Activated gamma-delta T cell treated with anti-CD3 and anti-CD28 coated beads, Interleukin-2, amount 50 U/mL, for 16 hours (primary cell): ENCODE measurements around the gene PROCA1.

ENCODE experiments used
- DNase-seq: peaks from one replicate; pipeline ENCODE4 v3.0.0-alpha.2; 2020; ENCODE audit warnings: low read depth

PROCA1 gene, protein sequence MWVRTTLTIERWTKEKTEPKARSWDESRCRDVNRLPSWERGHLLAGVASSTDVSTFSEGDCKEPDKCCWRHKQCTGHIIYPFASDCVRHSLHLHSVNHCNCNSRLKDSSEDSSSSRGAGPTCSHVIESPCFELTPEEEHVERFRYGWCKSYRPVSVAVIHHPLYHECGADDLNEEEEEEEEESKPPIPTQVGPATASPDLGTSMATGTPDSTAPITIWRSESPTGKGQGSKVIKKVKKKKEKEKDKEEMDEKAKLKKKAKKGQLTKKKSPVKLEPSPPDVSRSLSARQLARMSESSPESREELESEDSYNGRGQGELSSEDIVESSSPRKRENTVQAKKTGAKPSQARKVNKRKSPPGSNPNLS

DNA sequence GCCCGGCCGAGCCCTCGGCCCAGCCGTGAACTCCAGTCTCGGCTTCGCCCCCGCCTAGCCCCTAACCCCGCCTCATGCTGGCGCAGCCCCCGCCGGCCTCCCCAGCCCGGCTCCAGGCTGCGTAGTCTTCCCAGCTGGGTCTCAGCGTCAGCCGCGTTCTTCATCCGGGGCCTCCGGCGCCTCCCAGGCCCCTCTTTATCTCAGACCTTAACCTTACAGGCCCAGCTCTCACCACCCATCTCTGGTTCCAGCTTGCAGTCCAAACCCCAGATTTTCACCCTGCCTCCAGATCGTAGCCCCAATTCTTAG, at the start of gene PROCA1:
PROCA1 (minus strand) TSS at position 166 of the 309 bp plus-strand sequence. CDS start 228 bp downstream, outside the sequence.
- no peak for DNase-seq

DNA sequence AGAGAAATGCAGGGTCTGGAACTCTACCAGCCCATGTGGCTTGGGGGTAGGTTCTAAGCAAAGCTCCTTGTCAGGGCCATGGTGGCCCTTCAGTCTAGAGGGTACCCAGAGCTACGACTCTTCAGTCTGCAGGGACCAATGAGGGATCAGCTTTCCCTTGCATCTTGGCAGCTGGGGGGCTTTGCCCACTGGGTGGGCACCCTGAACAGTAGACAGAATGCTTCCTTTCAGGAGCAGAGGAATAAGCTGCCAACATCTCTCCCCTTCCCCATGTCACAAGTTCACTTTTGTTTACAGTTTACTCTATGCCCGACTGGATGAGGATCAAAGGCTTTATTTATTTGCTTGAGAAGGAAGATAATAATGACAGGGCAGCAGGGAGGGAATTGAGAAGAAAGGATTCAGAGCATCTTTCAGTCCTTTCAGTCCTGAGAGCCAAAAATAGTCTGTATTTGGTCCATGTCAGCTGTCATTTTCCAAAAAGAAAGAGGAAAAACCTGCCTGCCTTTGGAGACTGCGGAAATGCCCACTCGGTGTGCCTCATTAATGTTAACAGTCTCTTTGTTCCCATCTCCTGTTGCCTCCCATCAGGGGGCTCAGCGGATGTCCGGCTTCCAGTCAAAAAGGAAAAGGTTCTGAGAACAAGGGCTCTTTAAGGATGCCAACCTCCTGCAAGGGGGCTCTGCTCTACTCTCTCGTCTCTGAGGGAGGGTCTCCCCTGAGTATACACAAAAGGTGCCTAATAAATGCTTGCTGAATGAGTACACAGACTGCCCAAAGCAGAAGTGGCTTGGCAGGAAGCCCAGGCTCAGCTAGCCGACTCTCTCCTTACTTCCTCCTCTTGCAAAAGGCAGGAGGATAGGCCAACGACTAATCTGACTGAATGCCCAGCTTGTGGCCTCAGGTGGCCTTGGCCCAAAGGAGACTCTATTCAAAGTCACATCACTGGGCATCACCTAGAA, 49.2 kb upstream of the PROCA1 start:
- no peak for DNase-seq

DNA sequence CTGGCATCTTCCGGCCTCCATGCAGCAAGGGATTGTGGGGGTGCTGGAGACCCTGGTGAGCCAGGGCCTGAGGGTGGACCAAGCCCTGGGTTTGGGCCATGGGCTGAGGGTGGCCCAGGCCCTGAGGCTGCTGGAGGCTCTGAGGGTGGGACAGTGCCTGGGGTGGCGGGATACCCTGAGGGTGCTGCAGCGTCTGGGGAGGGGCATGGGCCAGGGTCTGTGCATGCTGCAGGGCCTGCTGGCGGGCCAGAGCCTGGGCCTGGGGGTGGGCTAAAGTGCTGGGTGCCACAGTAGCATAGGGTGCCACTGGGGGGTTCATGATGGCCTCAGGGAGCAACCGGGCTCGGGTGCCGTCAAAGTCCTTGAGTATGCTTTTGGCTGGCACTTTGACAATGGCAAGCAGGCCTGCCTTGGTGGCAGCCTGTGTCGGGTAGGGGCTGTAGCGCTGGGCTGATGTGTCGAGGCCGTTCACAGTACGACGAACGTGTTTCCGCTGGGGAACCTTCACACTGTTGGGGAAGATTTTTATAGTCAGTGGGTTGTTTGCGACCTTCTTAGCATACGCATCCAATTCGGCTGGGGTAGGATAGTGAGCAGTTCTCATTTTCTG, 47.7 kb upstream of the PROCA1 start:
- DNase-seq = no peak

DNA sequence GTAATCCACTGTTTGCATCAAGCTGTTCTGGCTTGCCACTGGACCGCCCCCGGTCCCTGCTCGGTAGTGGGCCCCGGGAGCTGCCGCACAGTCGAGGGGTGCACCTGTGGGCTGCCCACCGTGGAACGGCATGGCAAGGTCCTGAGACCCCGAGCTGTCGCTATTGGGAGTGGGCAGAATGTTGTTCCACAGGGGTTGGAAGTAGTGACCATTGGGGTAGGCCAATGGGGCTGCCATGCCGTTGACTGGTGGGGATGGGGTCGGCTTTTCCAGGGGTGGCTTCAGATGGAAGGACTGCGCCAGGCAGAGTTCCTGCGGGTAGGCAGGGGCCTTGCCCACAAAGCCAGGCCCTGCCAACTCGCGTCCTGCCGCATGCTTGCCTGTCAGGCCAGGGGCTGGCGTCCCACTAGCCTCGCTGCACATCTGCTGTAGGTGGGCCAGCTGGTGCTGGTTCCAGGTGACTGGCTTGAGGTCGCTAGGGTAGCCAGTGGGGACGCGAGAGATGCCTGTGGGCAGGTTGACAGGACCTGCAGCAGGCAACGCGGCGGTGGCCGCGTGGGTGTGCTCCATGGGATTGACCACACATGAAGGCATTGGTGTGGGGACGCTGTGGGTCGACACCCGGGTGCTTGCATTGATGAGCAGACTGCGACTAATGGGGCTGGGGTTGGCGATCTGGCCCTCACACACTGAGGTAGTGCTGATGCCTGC, 46.9 kb upstream of the PROCA1 start:
- no peak for DNase-seq

DNA sequence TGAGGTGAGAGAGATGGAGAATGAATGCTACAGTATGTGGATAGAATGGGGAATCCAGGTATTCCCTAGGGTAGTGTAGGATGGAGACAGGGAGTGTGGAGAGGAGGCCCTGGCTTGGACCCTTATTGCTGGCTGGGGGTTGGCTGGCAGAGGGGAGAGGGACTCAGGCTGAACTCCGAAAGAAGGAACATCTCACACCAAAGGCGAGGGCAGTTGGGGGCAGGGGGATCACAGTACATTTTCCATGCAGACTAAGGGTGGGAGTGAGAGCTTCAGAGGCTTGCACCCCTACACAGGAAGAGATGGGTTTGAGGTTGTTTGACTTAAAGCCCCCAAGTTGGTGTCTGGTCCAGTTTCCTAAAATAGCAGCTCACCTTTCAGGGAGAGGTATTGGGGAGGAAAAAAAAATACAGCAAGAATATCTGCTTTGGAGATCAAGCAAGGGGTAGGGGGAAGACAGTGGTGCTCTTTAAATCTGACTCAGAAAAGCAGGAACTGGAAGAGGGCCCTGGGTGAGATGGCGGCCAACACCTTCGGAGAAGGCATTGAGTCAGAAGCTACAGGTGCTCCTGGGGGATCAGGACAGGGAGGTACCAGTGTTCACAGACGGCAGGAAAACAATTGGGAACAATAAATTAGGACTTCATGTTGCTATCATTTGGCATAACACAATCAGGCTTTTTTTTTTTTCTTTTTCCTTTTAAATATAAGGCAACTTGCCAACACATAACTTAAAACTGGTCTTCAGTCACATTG, 44.5 kb upstream of the PROCA1 start:
- DNase-seq = no peak

DNA sequence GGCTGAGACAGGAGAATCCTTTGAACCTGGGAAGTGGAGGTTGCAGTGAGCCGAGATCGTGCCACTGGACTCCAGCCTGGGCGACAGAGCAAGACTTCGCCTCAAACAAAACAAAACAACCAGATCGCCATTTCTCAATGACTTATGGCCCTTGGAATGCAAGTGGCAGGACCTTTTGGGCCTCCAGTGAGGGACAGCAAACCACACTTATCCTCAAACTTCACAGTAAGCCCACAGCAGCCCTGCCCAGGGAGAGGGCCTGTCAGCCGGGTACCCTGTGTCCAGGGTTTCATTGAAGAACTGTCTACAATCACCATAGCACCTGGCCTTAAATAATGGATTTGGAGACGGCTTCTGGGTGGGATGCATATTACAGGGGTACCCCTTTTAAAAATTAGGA, 43.8 kb upstream of the PROCA1 start:
- no peak for DNase-seq

DNA sequence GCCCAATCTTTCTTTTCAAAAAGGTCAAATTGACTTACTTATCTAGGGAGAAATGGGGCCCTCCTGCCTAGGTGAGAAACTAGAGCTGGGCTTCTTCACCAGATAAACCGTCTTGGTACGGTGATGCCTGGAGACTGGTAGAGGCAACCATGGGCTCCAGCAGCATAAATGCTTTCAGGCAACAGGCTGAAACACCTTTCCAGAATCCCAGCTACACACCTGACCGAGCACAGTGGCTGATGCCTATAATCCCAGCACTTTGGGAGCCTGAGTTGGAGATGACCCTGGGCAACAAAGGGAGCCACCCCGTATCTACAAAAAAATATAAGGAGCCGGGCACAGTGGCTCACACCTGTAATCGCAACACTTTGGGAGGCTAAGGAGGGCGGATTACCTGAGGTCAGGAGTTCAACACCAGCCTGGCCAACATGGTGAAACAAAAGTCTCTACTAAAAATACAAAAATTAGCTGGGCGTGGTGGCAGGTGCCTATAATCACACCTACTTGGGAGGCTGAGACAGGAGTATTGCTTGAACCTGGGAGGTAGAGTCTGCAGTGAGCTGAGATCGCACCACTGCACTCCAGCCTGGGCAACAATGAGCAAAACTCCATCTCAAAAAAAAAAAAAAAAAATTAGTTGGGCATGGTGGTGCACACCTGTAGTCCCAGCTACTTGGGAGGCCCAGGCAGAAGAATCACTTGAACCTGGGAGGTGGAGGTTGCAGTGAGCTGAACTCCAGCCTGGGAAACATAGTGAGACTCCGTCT, 40.1 kb upstream of the PROCA1 start:
- no peak for DNase-seq

DNA sequence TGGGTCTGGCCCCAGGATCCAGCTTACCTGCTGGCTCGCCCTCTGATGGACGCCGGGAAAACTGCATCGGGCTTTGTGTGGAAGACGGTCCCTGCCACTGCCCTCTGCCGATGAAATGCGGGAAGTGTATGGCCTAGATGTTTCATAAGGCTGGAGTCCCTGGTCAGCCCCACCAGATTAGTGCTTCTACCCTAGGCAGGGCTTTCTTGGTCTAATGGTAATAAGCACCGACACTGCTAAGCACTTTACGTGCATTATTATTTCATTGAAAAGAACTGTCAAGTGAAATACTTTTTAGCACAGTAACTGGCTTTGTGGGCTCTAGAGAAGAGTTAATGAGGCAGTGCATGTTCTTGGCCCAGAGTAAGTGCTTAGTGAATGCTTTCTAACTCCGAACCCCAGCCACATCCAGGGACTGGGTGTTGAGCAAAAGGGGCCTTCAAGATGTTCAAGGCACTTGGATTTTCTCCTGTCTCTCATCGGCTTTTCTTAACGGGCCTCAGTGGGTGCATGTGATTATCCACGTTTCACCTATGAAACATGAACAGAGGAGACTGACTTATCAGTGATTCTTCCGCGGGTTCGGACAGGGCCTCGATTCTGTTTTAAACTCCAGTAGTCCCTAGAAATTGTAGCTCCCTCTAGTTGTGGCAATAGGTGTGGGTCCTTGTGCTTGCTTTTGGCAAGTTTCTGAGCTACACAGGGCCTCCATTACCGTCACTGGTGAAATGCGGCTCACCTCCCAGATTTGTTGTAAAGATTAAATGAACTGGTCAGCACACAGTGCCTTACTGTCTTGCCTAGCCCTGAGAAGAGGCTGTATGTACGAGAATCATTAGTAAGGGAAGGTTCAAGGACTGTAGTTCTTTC, 38.7 kb upstream of the PROCA1 start:
- DNase-seq = peak; percentile 84

DNA sequence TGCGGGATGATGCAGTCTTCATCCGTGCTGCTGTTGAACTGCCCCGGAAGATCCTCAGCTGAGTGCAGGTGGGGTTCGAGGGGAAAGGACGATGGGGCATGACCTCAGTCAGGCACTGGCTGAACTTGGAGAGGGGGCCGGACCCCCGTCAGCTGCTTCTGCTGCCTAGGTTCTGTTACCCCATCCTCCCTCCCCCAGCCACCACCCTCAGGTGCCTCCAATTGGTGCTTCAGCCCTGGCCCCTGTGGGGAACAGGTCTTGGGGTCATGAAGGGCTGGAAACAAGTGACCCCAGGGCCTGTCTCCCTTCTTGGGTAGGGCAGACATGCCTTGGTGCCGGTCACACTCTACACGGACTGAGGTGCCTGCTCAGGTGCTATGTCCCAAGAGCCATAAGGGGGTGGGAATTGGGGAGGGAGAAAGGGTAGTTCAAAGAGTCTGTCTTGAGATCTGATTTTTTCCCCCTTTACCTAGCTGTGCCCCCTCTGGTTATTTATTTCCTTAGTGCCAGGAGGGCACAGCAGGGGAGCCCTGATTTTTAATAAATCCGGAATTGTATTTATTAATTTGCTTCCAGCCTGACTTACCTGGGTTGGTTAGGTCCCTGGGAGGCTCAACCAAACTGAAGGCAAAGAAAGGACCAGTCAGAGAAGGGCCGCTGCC, 38.0 kb upstream of the PROCA1 start:
- DNase-seq = no peak

DNA sequence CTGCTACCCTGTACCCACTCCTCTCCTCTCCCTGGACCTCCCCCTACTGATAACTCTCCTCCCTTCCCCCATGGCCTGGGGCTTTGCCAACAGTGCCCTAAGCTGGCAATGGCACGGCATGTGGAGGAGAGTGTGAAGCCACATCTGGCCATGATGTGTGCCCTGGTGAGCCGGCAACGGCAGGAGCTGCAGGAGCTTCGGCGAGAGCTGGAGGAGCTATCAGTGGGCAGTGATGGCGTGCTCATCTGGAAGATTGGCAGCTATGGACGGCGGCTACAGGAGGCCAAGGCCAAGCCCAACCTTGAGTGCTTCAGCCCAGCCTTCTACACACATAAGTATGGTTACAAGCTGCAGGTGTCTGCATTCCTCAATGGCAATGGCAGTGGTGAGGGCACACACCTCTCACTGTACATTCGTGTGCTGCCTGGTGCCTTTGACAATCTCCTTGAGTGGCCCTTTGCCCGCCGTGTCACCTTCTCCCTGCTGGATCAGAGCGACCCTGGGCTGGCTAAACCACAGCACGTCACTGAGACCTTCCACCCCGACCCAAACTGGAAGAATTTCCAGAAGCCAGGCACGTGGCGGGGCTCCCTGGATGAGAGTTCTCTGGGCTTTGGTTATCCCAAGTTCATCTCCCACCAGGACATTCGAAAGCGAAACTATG, 37.3 kb upstream of the PROCA1 start:
- DNase-seq = no peak

DNA sequence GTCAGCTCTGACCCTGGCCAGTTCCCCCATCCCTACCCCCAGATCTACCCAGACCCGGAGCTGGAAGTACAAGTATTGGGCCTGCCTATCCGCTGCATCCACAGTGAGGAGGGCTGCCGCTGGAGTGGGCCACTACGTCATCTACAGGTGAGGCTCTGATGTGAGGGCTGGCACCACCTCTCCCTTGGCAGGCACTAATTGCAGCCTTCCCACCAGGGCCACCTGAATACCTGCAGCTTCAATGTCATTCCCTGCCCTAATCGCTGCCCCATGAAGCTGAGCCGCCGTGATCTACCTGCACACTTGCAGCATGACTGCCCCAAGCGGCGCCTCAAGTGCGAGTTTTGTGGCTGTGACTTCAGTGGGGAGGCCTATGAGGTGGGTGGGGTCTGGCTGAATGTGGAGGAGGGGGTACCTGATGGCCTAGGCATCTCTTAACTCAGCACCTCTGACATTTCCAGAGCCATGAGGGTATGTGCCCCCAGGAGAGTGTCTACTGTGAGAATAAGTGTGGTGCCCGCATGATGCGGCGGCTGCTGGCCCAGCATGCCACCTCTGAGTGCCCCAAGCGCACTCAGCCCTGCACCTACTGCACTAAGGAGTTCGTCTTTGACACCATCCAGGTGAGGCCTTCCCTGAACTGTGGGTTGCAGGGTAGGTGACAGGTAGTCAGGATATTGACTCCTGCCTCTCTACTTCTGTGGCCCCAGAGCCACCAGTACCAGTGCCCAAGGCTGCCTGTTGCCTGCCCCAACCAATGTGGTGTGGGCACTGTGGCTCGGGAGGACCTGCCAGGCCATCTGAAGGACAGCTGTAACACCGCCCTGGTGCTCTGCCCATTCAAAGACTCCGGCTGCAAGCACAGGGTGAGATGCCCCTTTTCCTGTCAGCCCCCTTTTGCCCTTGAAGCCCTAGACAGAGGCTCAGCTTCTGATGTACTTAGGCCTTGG, 36.4 kb upstream of the PROCA1 start:
- no peak for DNase-seq

DNA sequence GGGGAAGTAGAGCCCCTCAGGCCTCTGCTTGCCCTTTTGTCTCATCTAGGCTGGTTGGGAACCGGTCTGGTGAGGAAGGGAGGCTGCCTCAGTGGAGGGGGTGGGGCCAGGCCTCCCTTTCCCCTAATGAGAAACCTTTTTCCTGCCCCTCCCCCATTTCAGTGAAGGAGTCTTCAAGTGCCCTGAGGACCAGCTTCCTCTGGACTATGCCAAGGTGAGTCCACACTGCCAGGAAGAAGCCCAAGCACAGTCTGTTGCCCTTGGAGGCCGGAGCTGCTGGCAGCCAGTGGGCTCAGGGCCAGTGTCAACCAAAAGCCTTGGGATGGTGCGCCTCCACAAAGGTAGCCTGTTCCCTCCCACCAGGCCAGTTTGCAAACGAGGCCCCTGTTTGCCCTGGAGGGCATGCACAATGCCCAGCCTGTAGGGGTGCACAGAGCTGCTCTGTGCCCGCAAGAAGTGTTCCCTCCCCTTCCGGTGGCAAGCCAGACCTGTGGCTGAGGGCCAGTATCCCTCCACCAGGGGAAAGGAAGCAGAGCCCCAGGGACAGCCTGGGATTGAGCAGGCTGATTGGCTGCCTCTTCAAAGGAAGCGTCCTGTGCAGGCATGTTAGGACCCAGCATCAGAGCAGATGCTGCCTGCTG, 35.5 kb upstream of the PROCA1 start:
- DNase-seq = no peak

DNA sequence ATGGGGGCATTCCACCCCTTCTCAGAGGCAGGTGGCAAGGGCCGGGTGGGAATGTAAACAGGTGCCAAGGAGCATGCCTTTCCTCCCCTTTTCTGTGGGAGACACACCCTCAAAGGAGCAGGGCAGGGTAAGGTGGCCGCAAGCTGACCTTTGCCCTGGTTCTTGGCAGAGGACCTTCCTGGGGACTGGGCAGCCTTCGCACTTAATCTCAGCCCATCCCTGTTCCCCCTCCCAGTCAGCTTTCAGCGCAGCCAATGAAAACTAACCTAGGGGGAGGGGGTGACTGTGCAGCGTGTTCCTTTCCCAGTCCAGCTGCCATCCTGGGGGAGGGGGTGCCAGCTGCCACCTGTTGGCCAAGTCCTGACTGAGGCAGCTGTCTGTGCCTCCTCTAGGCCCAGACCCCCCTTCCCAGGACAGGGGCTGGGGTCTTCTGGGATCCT, 34.9 kb upstream of the PROCA1 start:
- no peak for DNase-seq

DNA sequence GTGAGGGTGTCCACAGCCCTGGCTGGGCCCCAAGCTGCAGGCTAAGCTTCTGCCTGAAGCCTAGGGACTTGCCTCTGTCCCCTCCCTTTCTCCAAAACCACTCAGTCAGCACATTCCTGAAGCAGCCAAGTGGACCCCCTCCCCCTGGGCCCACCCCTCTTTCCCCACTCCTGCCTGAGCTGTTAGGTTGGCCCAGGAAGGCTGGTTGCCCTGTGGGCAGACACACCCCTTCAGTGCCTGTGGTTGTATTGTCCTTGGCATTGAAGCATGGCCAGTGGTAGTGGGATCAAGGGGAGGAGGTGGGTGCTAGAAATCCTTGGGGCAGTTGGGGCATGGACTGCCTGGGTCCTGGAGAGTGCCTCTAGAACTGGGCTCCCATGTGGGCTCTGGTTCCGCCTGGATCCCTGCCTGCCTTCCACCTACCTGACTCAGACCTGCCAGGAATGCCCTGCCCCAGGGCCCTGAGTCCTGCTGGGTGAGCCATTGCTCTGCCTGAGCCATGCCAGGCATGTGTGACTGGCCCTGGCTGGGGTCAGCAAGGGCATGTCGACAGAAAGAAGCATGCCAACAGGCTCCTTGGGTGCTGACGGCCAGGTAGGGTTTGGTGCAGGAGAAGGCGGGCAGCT, 34.2 kb upstream of the PROCA1 start:
- no peak for DNase-seq

DNA sequence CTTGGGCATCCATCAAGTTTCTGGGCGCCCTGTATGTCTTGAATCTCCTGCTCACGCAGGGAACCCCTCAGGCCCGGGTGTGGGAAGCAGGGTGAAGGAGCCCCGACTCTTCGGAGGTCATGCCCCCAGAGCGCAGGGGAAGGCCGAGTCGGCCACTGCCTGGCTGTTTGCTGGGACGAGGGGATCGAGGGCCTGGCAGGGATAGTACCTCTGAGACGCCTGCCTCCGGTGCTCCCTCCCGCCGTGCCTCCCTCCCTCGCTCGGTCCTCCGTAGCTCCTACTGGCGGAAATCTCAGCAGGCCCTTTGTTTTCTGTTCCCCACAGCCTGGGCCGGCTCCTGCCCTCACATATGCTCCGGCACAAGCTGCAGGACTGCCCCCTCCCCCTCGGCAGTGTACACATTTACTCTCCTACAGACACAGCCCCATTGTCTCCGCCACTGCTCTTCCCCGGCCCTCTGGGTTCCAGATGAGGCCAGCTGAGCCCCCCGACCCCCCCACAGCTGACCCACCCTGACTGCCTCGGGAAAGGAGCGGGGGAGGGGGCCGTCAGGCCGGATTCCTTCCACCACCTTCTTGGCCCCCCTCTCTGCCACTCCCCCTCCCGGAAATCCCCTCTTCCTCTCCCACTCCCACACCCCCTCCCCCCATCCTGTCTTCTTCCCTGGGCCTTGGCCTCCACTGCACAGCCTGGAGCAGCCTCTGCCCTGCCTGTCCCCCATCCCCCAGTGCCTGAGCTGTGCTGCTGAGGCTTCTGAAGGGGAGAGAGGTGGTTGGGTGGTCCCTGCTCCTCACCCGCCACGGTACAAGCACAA, 33.5 kb upstream of the PROCA1 start:
- DNase-seq = no peak
